ENCODE data around the gene KDM1B. TPM values are rescaled to one million over a fixed set of nuclear protein-coding genes. Genes with fewer than 3 reads are reported as not detected.
"Not testable (repeated sequence)": the region's sequence is repeated elsewhere in the genome, so short reads cannot be mapped to it uniquely, and the experiment has no call there.

Gene KDM1B
- total RNA-seq, 4 donors from 2014 or later = 11.0 to 14.5 (median 12.7) TPM

DNA sequence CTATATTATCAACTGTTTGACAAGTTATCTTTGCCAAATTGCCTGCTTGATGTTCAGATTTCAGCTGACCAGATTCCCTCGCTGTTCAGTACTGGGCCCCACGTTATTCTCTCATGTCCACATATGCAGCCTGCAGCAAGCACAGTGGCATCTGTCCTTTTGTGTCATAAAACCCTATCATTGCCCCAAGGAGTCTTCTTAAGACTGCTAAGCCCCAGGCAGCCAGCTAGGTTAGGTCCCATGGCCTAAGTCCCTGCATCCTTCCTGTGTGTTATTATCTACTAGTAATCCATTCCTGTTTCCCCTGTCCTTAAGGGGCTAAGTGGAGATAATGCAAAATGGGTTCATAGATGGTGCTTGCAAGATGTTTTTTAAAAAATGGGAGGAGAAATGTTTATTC lies 7.2 kb downstream of the KDM1B start:
- no peak for ATAC-seq
- Histone ChIP-seq H3K27ac (no peak overlapping the region), H3K36me3 (peaks cover 0 to 73% of the 10 kb centered on the region in 2 donors), H3K4me3 (no peak overlapping the region), H3K27me3 (no peaks in the 10 kb centered on the region), H3K9me3 (no peaks in the 10 kb centered on the region), H3K4me1 (no peaks in the 10 kb centered on the region)
- 85 to 96% methylated on average over 2 of the region's 2 CpGs for WGBS, 2 donors (ENCODE audit: low coverage in 1 of 2)
- TF ChIP-seq POLR2A (IDR thresholded peaks at IDR 0.05) = no peak
- no peak for TF ChIP-seq EP300 (IDR thresholded peaks at IDR 0.05)
- no peak for TF ChIP-seq POLR2AphosphoS5 (IDR thresholded peaks at IDR 0.05)
- TF ChIP-seq, protein P1, sequence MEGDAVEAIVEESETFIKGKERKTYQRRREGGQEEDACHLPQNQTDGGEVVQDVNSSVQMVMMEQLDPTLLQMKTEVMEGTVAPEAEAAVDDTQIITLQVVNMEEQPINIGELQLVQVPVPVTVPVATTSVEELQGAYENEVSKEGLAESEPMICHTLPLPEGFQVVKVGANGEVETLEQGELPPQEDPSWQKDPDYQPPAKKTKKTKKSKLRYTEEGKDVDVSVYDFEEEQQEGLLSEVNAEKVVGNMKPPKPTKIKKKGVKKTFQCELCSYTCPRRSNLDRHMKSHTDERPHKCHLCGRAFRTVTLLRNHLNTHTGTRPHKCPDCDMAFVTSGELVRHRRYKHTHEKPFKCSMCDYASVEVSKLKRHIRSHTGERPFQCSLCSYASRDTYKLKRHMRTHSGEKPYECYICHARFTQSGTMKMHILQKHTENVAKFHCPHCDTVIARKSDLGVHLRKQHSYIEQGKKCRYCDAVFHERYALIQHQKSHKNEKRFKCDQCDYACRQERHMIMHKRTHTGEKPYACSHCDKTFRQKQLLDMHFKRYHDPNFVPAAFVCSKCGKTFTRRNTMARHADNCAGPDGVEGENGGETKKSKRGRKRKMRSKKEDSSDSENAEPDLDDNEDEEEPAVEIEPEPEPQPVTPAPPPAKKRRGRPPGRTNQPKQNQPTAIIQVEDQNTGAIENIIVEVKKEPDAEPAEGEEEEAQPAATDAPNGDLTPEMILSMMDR (IDR thresholded peaks at IDR 0.05) = no peak

DNA sequence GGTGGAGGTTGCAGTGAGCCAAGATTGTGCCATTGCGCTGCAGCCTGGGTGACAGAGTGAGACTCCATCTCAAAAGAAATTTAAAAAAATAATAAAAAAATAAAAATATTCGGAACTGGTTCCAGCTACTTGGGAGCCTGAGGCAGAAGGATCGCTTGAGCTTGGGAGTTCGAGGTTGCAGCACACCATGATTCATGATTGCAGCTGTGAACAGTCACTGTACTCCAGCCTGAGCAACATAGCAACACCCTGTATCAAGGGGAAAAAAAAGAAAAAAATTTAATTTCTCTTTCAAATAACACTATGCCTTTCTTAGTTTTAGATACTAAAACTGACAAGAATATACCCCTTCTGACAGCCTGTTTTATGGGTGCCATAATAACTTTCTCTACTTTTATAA lies 10.5 kb downstream of the KDM1B start:
- WGBS, 2 donors (ENCODE audit: low coverage in 1 of 2) = 96 to 100% methylated on average over 3 to 4 of the region's 4 CpGs
- Histone ChIP-seq H3K27me3 (no peaks in the 10 kb centered on the region), H3K36me3 (peaks cover 0 to 95% of the 10 kb centered on the region in 2 donors), H3K9me3 (no peaks in the 10 kb centered on the region), H3K4me3 (no peak overlapping the region), H3K4me1 (no peaks in the 10 kb centered on the region), H3K27ac (no peak overlapping the region)
- no peak for ATAC-seq
- TF ChIP-seq, protein P1 (IDR thresholded peaks at IDR 0.05) = no peak
- TF ChIP-seq POLR2AphosphoS5 (IDR thresholded peaks at IDR 0.05) (no peak), POLR2A (IDR thresholded peaks at IDR 0.05) (no peak), EP300 (IDR thresholded peaks at IDR 0.05) (no peak)

DNA sequence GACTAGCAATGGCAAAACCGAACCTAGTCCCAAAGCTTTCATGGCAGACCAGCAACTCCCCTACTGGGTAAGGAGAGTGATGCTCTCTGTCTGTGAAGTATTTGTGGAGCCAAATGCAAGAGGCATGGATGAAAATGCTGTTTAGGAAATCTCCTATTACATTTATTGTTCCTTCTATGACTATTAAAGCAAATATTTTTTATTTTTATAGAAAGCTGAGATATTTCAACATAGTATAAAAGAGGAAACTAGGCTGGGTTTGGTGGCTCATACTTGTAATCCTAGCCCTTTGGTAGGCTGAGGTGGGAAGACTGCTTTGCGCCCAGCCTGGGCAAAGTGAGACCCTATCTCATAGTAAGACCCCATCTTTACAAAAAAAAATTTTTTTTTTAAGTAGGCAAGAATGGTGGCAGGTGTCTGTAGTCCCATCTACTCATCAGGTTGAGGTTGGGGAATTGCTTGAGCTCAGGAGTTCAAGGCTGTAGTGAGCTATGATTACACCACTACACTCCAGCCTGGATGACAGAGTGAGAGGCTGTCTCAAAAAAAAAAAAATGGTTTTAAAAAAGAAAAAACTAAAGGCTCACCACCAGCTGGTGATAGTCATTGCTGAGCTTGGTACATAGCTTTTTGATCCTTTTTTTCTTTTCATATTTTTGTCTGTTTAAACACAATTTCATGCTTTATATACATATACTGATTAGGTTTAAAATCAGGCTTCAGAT lies 11.3 kb downstream of the KDM1B start:
- Histone ChIP-seq H3K36me3 (peaks cover 0 to 95% of the 10 kb centered on the region in 2 donors), H3K4me1 (no peaks in the 10 kb centered on the region), H3K9me3 (no peaks in the 10 kb centered on the region), H3K27ac (no peak overlapping the region), H3K27me3 (no peaks in the 10 kb centered on the region), H3K4me3 (no peak overlapping the region)
- TF ChIP-seq POLR2AphosphoS5 (IDR thresholded peaks at IDR 0.05) = no peak
- TF ChIP-seq, protein P1 (IDR thresholded peaks at IDR 0.05) = no peak
- TF ChIP-seq EP300 (IDR thresholded peaks at IDR 0.05) = no peak
- TF ChIP-seq POLR2A (IDR thresholded peaks at IDR 0.05) = no peak
- no peak for ATAC-seq
- WGBS, 2 donors (ENCODE audit: low coverage in 1 of 2) = 83 to 100% methylated on average over 2 of the region's 2 CpGs

DNA sequence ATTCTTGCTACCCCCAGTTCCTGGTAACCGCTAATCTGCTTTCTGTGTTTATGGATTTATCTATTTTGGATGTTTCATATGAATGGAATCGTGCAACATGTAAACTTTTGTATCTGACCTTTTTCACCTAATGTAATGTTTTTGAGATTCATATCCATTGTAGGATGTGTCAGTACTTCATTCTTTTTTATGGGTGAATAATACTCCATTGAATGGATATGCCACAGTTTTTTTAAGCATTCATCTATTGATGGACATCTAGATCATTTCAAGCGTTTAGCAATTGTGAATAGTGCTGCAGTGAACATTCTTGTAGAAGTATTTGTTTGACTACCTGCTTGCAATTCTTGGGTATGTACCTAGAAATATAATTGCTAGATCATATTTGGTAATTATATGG lies 13.0 kb downstream of the KDM1B start:
- Histone ChIP-seq H3K36me3 (peaks cover 0 to 92% of the 10 kb centered on the region in 2 donors), H3K9me3 (no peaks in the 10 kb centered on the region), H3K27me3 (no peaks in the 10 kb centered on the region), H3K27ac (no peak overlapping the region), H3K4me1 (no peaks in the 10 kb centered on the region), H3K4me3 (no peak overlapping the region)
- no peak for TF ChIP-seq EP300 (IDR thresholded peaks at IDR 0.05)
- TF ChIP-seq, protein P1 (IDR thresholded peaks at IDR 0.05) = no peak
- no peak for TF ChIP-seq POLR2AphosphoS5 (IDR thresholded peaks at IDR 0.05)
- TF ChIP-seq POLR2A (IDR thresholded peaks at IDR 0.05) = no peak
- no peak for ATAC-seq
- WGBS, 2 donors (ENCODE audit: low coverage in 1 of 2) = 95 to 97% methylated on average over 3 of the region's 3 CpGs

DNA sequence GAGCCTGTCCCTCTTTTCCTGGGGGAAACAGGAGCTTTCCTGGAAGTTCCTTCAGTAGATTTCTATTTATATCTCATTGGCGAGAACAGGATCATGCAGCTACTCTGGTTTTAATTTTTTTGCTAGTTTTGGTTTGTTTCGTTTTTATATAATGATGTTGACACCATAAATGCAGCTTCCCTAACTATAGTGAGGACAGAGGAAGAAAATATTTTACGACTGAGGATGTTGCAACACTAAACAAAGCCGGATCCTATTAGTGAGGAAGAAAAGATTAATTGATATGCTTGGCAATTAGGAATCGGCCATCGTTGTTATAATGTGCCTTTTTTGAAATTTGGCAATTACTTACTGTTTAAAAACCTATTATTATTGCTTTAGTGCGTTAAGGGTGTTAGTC lies 16.6 kb downstream of the KDM1B start:
- Histone ChIP-seq H3K4me3 (no peak overlapping the region), H3K4me1 (no peaks in the 10 kb centered on the region), H3K36me3 (peaks cover 0 to 78% of the 10 kb centered on the region in 2 donors), H3K27ac (no peak overlapping the region), H3K27me3 (no peaks in the 10 kb centered on the region), H3K9me3 (no peaks in the 10 kb centered on the region)
- WGBS, 2 donors (ENCODE audit: low coverage in 1 of 2) = 84 to 91% methylated on average over 7 of the region's 7 CpGs
- TF ChIP-seq, protein P1 (IDR thresholded peaks at IDR 0.05) = no peak
- TF ChIP-seq EP300 (IDR thresholded peaks at IDR 0.05) = no peak
- TF ChIP-seq POLR2A (IDR thresholded peaks at IDR 0.05) = no peak
- no peak for TF ChIP-seq POLR2AphosphoS5 (IDR thresholded peaks at IDR 0.05)
- no peak for ATAC-seq

DNA sequence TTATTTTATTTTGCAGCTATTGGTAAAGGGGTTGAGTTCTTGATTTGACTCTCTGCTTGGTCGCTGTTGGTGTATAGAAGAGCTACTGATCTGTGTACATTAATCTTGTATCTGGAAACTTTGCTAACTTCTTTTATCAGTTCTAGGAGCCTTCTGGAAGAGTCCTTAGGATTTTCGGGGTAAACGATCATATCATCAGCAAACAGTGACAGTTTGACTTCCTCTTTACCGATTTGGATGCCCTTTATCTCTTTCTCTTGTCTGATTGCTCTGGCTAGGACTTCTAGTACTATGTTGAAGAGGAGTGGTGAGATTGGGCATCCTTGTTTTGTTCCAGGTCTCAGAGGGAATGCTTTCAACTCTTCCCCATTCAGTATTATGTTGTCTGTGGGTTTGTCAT lies 21.0 kb downstream of the KDM1B start:
- H3K4me3 ChIP-seq, H3K27me3 ChIP-seq, H3K9me3 ChIP-seq, ATAC-seq, H3K4me1 ChIP-seq, H3K27ac ChIP-seq: not testable (repeated sequence)
- whole genome bisulfite sequencing, 2 donors (ENCODE audit: low coverage in 1 of 2) = 86 to 95% methylated on average over 4 of the region's 4 CpGs
- H3K36me3 ChIP-seq = peaks cover 0 to 45% of the 10 kb centered on the region in 2 donors

Data from gastroesophageal sphincter (tissue), 4 donors.